ENCODE data around the gene KCNIP4. TPM values are rescaled to one million over a fixed set of nuclear protein-coding genes. Genes with fewer than 3 reads are reported as not detected.

Gene KCNIP4
- polyA plus RNA-seq, 1 donor (not counting 4 experiments of a cell fraction or from before 2014, with no cell fraction given), result 0.07 TPM

DNA sequence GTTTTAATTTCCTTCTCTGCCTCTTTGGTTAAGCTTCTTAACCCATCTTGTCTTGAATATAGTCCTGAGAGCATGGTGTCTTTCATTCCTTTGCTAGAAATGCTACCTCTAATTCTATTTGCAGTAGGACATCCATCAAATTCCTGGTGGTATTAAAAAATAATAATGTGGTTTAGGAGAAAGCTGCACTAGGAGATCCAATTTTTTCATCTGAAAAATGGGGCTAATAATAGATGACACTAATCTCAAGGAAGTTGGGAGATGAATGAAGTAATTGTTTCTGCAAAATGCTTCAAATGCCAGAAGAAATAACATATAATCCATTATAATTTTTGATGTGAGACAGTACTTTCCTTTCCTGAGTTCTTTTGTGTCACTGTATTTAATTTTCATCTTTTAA is 1053.4 kb downstream of the KCNIP4 start:
- Histone ChIP-seq H3K4me2 (ENCODE audit: control insufficient read depth, extremely low read depth, insufficient read depth, low read depth, low read length) (no peak overlapping the region), H3K9ac (ENCODE audit: control insufficient read depth, extremely low read depth, insufficient read depth, low read length) (no peak overlapping the region), H3K27me3 (ENCODE audit: control insufficient read depth, extremely low read depth, insufficient read depth, low read length) (no peaks in the 10 kb centered on the region), H3K36me3 (ENCODE audit: control insufficient read depth in 2 of 2, extremely low read depth in 1 of 2, insufficient read depth in 2 of 2, low read length in 2 of 2) (no peaks in the 10 kb centered on the region), H4K20me1 (ENCODE audit: control insufficient read depth, extremely low read depth, insufficient read depth, low read length) (no peaks in the 10 kb centered on the region), H2AFZ (ENCODE audit: control insufficient read depth, low read length) (no peak overlapping the region), H3K9me3 (ENCODE audit: control insufficient read depth, low read depth, low read length) (no peaks in the 10 kb centered on the region), H3K9me1 (ENCODE audit: control insufficient read depth, extremely low read depth, insufficient read depth, low read length) (no peaks in the 10 kb centered on the region), H3K79me2 (ENCODE audit: control insufficient read depth, insufficient read depth, low read length) (no peaks in the 10 kb centered on the region), H3K4me3 (ENCODE audit: control insufficient read depth in 2 of 3, extremely low read depth in 1 of 3, insufficient read depth in 2 of 3, low read depth in 1 of 3, low read length in 3 of 3) (no peak overlapping the region), H3K27ac (ENCODE audit: control insufficient read depth, insufficient read depth, low read length) (no peak overlapping the region), H3K4me1 (ENCODE audit: control insufficient read depth, extremely low read depth, insufficient read depth, low read length) (peaks cover 3% of the 10 kb centered on the region)
- DNase-seq (ENCODE audit: low read depth, low spot score) (no peak), FAIRE-seq (no peak)
- TF ChIP-seq EZH2 (IDR thresholded peaks at IDR 0.05; ENCODE audit: low read length), result no peak
- TF ChIP-seq, protein P1, sequence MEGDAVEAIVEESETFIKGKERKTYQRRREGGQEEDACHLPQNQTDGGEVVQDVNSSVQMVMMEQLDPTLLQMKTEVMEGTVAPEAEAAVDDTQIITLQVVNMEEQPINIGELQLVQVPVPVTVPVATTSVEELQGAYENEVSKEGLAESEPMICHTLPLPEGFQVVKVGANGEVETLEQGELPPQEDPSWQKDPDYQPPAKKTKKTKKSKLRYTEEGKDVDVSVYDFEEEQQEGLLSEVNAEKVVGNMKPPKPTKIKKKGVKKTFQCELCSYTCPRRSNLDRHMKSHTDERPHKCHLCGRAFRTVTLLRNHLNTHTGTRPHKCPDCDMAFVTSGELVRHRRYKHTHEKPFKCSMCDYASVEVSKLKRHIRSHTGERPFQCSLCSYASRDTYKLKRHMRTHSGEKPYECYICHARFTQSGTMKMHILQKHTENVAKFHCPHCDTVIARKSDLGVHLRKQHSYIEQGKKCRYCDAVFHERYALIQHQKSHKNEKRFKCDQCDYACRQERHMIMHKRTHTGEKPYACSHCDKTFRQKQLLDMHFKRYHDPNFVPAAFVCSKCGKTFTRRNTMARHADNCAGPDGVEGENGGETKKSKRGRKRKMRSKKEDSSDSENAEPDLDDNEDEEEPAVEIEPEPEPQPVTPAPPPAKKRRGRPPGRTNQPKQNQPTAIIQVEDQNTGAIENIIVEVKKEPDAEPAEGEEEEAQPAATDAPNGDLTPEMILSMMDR (optimal IDR thresholded peaks at IDR 0.05 in 1 of 3, IDR thresholded peaks at IDR 0.05 in 1 of 3, conservative IDR thresholded peaks at IDR 0.05 in 1 of 3; ENCODE audit: extremely low read depth in 1 of 3, insufficient read depth in 2 of 3, low read length in 3 of 3), result no peak
- dilution Hi-C loops (cut with MboI; ENCODE audit: extremely low pct_ligation_motif_present, low sequenced_read_pairs), result no loop called here

- no peaks in the 10 kb centered on the region for H4K20me1 ChIP-seq (ENCODE audit: control insufficient read depth, extremely low read depth, insufficient read depth, low read length)
- H3K9ac ChIP-seq (ENCODE audit: control insufficient read depth, extremely low read depth, insufficient read depth, low read length), result no peak overlapping the region
- H3K4me3 ChIP-seq (ENCODE audit: control insufficient read depth in 2 of 3, extremely low read depth in 1 of 3, insufficient read depth in 2 of 3, low read depth in 1 of 3, low read length in 3 of 3), result no peak overlapping the region
- TF ChIP-seq, protein P1 (optimal IDR thresholded peaks at IDR 0.05 in 1 of 3, IDR thresholded peaks at IDR 0.05 in 1 of 3, conservative IDR thresholded peaks at IDR 0.05 in 1 of 3; ENCODE audit: extremely low read depth in 1 of 3, insufficient read depth in 2 of 3, low read length in 3 of 3), result no peak
- no peak for TF ChIP-seq EZH2 (IDR thresholded peaks at IDR 0.05; ENCODE audit: low read length)
- no peak for FAIRE-seq
- H3K27me3 ChIP-seq (ENCODE audit: control insufficient read depth, extremely low read depth, insufficient read depth, low read length), result no peaks in the 10 kb centered on the region
- no peak for DNase-seq (ENCODE audit: low read depth, low spot score)
- no peaks in the 10 kb centered on the region for H3K9me3 ChIP-seq (ENCODE audit: control insufficient read depth, low read depth, low read length)
- no peak overlapping the region for H3K4me2 ChIP-seq (ENCODE audit: control insufficient read depth, extremely low read depth, insufficient read depth, low read depth, low read length)
- no peaks in the 10 kb centered on the region for H3K36me3 ChIP-seq (ENCODE audit: control insufficient read depth in 2 of 2, extremely low read depth in 1 of 2, insufficient read depth in 2 of 2, low read length in 2 of 2)
- dilution Hi-C loops (cut with MboI; ENCODE audit: extremely low pct_ligation_motif_present, low sequenced_read_pairs), result no loop called here
- H2AFZ ChIP-seq (ENCODE audit: control insufficient read depth, low read length), result no peak overlapping the region
- no peak overlapping the region for H3K27ac ChIP-seq (ENCODE audit: control insufficient read depth, insufficient read depth, low read length)
- peaks cover 3% of the 10 kb centered on the region for H3K4me1 ChIP-seq (ENCODE audit: control insufficient read depth, extremely low read depth, insufficient read depth, low read length)
- no peaks in the 10 kb centered on the region for H3K79me2 ChIP-seq (ENCODE audit: control insufficient read depth, insufficient read depth, low read length)
- no peaks in the 10 kb centered on the region for H3K9me1 ChIP-seq (ENCODE audit: control insufficient read depth, extremely low read depth, insufficient read depth, low read length)
These were observed 1057.8 kb downstream of the KCNIP4 start for GRCh38 chr4:20890761-20891160.

Data from keratinocyte (primary cell).